Left forelimb (tissue), 1 donor: ENCODE data around the gene YWHAH.

ENCODE experiments used
- DNase-seq: peaks from one replicate; pipeline ENCODE4 v3.0.0-alpha.2; 2018; ENCODE audit warnings: low spot score

The YWHAH gene

GRCh38 chr22:31950226-31950625, 5.9 kb downstream of the YWHAH start:
- DNase-seq, result no peak

- no peak for DNase-seq
Observed at GRCh38 chr22:31951194-31952093, 7.1 kb downstream of the YWHAH start.

- no peak for DNase-seq
Observed at GRCh38 chr22:31952094-31952401, 7.7 kb downstream of the YWHAH start.

GRCh38 chr22:31952472-31952871, 8.1 kb downstream of the YWHAH start:
- DNase-seq, result no peak

GRCh38 chr22:31953261-31953660, 8.9 kb downstream of the YWHAH start:
- no peak for DNase-seq

GRCh38 chr22:31954535-31955523, 10.5 kb downstream of the YWHAH start:
- no peak for DNase-seq

GRCh38 chr22:31956360-31956759, 12.0 kb downstream of the YWHAH start:
- DNase-seq, result no peak

- no peak for DNase-seq
Observed at GRCh38 chr22:31957970-31958594, 13.7 kb downstream of the YWHAH start.

GRCh38 chr22:31958625-31959239, 14.4 kb downstream of the YWHAH start:
- no peak for DNase-seq

DNA sequence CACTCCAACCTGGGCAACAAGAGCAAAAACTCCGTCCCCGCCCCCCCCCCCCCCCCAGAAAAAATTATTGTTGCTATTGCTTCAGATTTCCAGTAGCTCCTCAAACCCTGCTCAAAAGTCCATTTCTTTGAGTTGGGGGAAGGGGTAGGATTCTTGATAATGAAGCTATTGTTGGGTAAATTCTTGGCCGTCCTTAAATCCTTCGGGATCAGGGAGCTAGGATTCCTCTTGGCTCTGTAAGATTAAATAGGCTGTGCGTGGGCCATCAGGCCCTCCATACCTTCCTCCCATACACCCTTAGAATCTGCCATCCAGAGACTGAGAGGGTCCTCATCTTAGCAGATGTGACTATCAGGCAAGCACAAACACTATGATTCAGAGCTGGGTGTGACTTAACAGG, 16.4 kb downstream of the YWHAH start:
- DNase-seq, result no peak

GRCh38 chr22:31962387-31963125, 18.2 kb downstream of the YWHAH start:
- no peak for DNase-seq

GRCh38 chr22:31968022-31968421, 23.7 kb downstream of the YWHAH start:
- DNase-seq, result no peak

DNA sequence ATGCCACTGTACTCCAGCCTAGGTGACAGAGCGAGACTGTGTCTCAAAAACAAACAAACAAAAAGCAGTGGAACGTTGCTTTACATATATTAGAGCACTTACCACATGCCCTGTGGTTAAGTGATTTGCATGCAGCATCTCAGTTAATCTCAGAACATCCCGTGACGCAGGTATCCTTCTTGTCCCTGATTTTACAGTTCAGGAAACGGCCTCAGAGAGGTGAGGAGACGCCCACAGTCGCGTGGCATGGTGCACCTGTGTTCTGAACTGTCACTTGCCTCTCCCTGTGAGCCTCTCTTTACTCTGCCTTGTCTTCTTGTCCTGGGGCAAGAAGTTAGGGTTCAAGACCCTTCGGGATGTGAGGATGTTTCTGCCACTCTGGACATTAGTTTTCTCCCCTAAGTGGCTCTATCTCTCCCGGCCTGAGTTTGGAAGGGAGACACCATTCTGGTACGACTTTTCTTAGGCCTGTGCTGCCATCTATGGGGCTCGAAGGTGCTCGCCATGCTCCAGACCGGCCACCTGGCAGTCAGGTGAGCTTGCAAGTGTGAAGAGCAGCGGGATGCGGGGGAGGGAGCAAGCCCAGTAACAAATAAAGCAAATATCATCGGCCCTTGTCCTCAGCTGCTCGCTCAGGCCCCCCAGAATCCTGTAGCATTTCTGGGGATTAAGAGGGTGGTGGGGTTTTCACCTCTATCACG, 25.6 kb downstream of the YWHAH start:
- no peak for DNase-seq

- peak; percentile 84 for DNase-seq
Observed at GRCh38 chr22:31970490-31971444, 26.4 kb downstream of the YWHAH start.

- no peak for DNase-seq
Observed at GRCh38 chr22:31972180-31972579, 27.8 kb downstream of the YWHAH start.

GRCh38 chr22:31973739-31974138, 29.4 kb downstream of the YWHAH start:
- no peak for DNase-seq

GRCh38 chr22:31977141-31977841, 33.0 kb downstream of the YWHAH start:
- peak; percentile 82 for DNase-seq

DNA sequence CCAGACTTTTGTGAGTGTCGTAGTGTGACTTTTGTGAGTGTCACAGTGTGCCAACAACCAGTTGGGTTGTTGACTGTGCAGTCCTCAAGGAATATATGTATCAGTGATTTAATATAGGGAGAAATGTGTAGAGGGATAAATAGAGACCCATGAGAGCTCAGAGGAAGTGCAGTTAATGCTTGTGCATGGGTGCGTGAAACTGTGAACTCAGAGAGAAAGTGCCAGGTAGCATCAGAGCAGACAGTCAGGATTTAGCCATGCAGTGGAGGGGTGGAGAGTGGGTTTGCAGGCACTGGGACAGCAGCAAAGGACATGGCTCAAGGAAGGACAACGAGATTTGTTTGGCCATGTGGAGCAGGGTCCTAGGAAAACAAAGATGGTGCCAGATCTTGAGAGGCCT, 33.6 kb downstream of the YWHAH start:
- DNase-seq, result no peak

DNA sequence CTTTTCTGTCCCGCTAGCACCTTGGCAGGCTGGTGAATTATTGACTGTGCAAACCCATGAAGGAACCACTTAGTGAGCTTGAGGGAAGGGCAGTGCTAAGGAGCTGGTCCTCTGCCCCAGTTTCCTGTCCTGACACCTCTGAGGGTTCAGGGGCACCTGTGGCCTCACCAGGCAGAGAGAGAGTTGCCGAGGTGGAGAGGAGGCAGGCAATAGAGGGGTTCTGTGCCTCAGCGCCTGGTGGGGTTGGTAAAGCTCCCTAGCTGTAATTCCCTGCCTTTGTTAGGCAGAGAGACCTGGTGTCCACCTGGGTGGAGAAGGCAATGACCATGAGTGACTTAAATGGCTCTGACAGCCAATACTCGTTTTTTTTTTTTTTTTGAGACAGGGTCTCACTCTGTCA, 36.3 kb downstream of the YWHAH start:
- DNase-seq, result no peak
